Pancreas (tissue), 10 donors: ENCODE measurements around the gene SRRD. TPM values are rescaled to one million over a fixed set of nuclear protein-coding genes. Genes with fewer than 3 reads are reported as not detected.

Experiments
- ATAC-seq, 4 donors: fragments of 200-7000 bp; cut with Tn5 transposase; one replicate each; pipeline versions ENCODE4 v1.8.0 to v1.9.1; 2020; ENCODE audit warnings: mild to moderate bottlenecking in 4 of 4, moderate library complexity in 4 of 4
- DNase-seq, 6 donors: peaks; one replicate each; pipeline ENCODE4 v3.0.0-alpha.2; 2020
- FAIRE-seq: peaks from 2 replicates; lab custom pipeline; 2012; peaks lifted over from hg19 to GRCh38; lab: Jason Lieb, UNC
- H3K27ac ChIP-seq, 4 donors: fragments of 200-600 bp; sonication (generic); 1 replicate in 3 of 4; 2 replicates in 1 of 4; pipeline versions ENCODE4 v1.5.0 to v1.8.0; 2020
- H3K27me3 ChIP-seq, 4 donors: fragments of 200-600 bp; one replicate each; pipeline ENCODE4 v1.8.0; 2021
- H3K36me3 ChIP-seq, 3 donors: fragments of 200-600 bp; sonication (generic) in 1 of 3; one replicate each; pipeline versions ENCODE4 v1.5.0 to v1.8.0; 2020 to 2021
- H3K4me1 ChIP-seq, 3 donors: fragments of 200-600 bp; one replicate each; pipeline ENCODE4 v1.8.0; 2021
- H3K4me3 ChIP-seq, 4 donors: fragments of 200-600 bp; sonication (generic) in 2 of 4; one replicate each; pipeline versions ENCODE4 v1.5.0 to v1.8.0; 2020 to 2021
- H3K9me3 ChIP-seq, 4 donors: fragments of 200-600 bp; one replicate each; pipeline ENCODE4 v1.8.0; 2021
- CTCF ChIP-seq, 4 donors: fragments of 200-600 bp; sonication (generic) in 3 of 4; IDR thresholded peaks; one replicate each; pipeline versions ENCODE4 v1.5.0 to v1.8.0; 2021; ENCODE audit warnings: antibody characterized with exemption in 4 of 4
- WGBS, 2 donors: extraction: QIAGEN DNeasy Blood & Tissue Kit; methylation state at CpG; one replicate each; pipeline ENCODE4 v1.1.7; 2013; 5-methylcytosine and 5-hydroxymethylcytosine counted together
- intact Hi-C, 3 donors: fragments of 100-400 bp; cut with DNase I; formaldehyde crosslinking; loops; one replicate each; pipeline versions ENCODE4 v1.11.1 to v1.14.2; 2022
- polyA plus RNA-seq, 2 donors: library from polyadenylated mRNA; stranded (reverse); fragments of 200-250 nt; gene quantifications; one replicate each; pipeline ENCODE4 v1.2.3, GENCODE V29; 2013
- total RNA-seq, 6 donors: library from RNA; stranded (reverse); fragmentation: NEBNext Ultra II Directional in 4 of 6; extraction: Animal tissue kit (Norgen Biotek cat#: 25700) in 4 of 6; gene quantifications; one replicate each; pipeline versions ENCODE4 v1.2.1 to v1.2.4, GENCODE V29; 2021 to 2023
- donor health status: healthy with polysubstance abuse.
- donor health status: DM: no; HTN: no; CAD: no; lungs with moderate emphysema.
- donor health status: DM: no; HTN: no; CAD: no.
- donor health status: control.
- donor health status: control.
- donor health status: Bipolar disorder and iron deficiency.
- donor health status: DM: yes; HTN: yes; CAD: no.
- donor health status: DM: no; HTN: no; CAD: no.
- donor health status: DM: no; HTN: no; CAD: no.
- donor health status: DM: yes; HTN: yes; CAD: no.

The SRRD gene
- total and polyA plus RNA-seq, 8 donors, result 6.3 to 13.6 (median 10.8) TPM

GRCh38 chr22:26453812-26454500 lies 29.7 kb upstream of the SRRD start:
- no peak for TF ChIP-seq CTCF (IDR thresholded peaks at IDR 0.05)
- Histone ChIP-seq H3K27ac (no peak overlapping the region), H3K4me3 (no peak overlapping the region), H3K36me3 (peaks cover 0 to 53% (median 8%) of the 10 kb centered on the region in 3 donors), H3K27me3 (no peaks in the 10 kb centered on the region), H3K9me3 (no peaks in the 10 kb centered on the region), H3K4me1 (no peaks in the 10 kb centered on the region)
- DNase-seq, result no peak
- no peak for ATAC-seq
- 88% methylated on average over 5 of the region's 5 CpGs for WGBS, 2 donors
- intact Hi-C loops, result no loop called here
- no peak for FAIRE-seq

GRCh38 chr22:26457661-26458272 lies 25.9 kb upstream of the SRRD start:
- FAIRE-seq (no peak), DNase-seq (no peak), ATAC-seq (no peak)
- 94 to 96% methylated on average over 26 of the region's 26 CpGs for WGBS, 2 donors
- H3K36me3 ChIP-seq, result peaks cover 0 to 47% (median 8%) of the 10 kb centered on the region in 3 donors
- no peaks in the 10 kb centered on the region for H3K9me3 ChIP-seq
- no peak overlapping the region for H3K27ac ChIP-seq
- TF ChIP-seq CTCF (IDR thresholded peaks at IDR 0.05), result no peak
- H3K4me1 ChIP-seq, result peaks cover 0 to 4% (median 0%) of the 10 kb centered on the region in 3 donors
- no peaks in the 10 kb centered on the region for H3K27me3 ChIP-seq
- intact Hi-C loops, result no loop called here
- H3K4me3 ChIP-seq, result no peak overlapping the region

- WGBS, 2 donors, result 81 to 83% methylated on average over 6 of the region's 6 CpGs
- Histone ChIP-seq H3K4me3 (no peak overlapping the region), H3K4me1 (peaks cover 0 to 4% (median 0%) of the 10 kb centered on the region in 3 donors), H3K9me3 (no peaks in the 10 kb centered on the region), H3K27ac (no peak overlapping the region), H3K27me3 (no peaks in the 10 kb centered on the region), H3K36me3 (peaks cover 0 to 59% (median 17%) of the 10 kb centered on the region in 3 donors)
- intact Hi-C loops, result loop anchor here in 1 of 3 donors (10.0 kb wide), 1 partner anchor 55 kb away; no protein-coding TSS in a partner anchor
- no peak for DNase-seq
- no peak for FAIRE-seq
- no peak for TF ChIP-seq CTCF (IDR thresholded peaks at IDR 0.05)
- no peak for ATAC-seq
These were observed 23.5 kb upstream of the SRRD start for GRCh38 chr22:26460202-26460601.

GRCh38 chr22:26461188-26461810 lies 22.4 kb upstream of the SRRD start:
- Histone ChIP-seq H3K36me3 (peaks cover 0 to 64% (median 22%) of the 10 kb centered on the region in 3 donors), H3K4me1 (peaks cover 0 to 4% (median 0%) of the 10 kb centered on the region in 3 donors), H3K27ac (no peak overlapping the region), H3K27me3 (no peaks in the 10 kb centered on the region), H3K4me3 (no peak overlapping the region), H3K9me3 (no peaks in the 10 kb centered on the region)
- intact Hi-C loops, result loop anchor here in 1 of 3 donors (10.0 kb wide), 1 partner anchor 56 kb away; no protein-coding TSS in a partner anchor
- no peak for FAIRE-seq
- peak; percentile 40 to 55 (median 51) for TF ChIP-seq CTCF (IDR thresholded peaks at IDR 0.05)
- ATAC-seq, result peak; percentile 73 to 91 (median 86)
- 31 to 34% methylated on average over 3 of the region's 3 CpGs for WGBS, 2 donors
- peak in 5 of 6 donors; percentile 22 to 82 (median 52) for DNase-seq
